DMS53 treated with DMSO at 0.1 percent for 48 hours (cell line): ENCODE results near the gene BLTP3B.
"Not testable (repeated sequence)": the region's sequence is repeated elsewhere in the genome, so short reads cannot be mapped to it uniquely, and the experiment has no call there.

Source experiments
- DNase-seq: peaks from one replicate; lab custom pipeline; 2025; ENCODE audit not compliant: unreplicated experiment; lab: John Stamatoyannopoulos, UW

BLTP3B gene

GRCh38 chr12:100142851-100143559 lies at the start of gene BLTP3B:
TSS of gene BLTP3B (minus strand) at chr12:100142874. CDS start at chr12:100142635, 239 bp downstream.
- DNase-seq: peak; percentile 79

GRCh38 chr12:100189636-100190394 lies 47.1 kb upstream of the BLTP3B start:
- DNase-seq: no peak

- not testable (repeated sequence) for DNase-seq
These were observed 46.4 kb upstream of the BLTP3B start for GRCh38 chr12:100188888-100189635.

GRCh38 chr12:100187857-100188519 lies 45.3 kb upstream of the BLTP3B start:
- DNase-seq: no peak

- DNase-seq: no peak
These were observed 44.4 kb upstream of the BLTP3B start for GRCh38 chr12:100187068-100187467.

GRCh38 chr12:100186071-100186470 lies 43.4 kb upstream of the BLTP3B start:
- no peak for DNase-seq

- DNase-seq: no peak
These were observed 42.8 kb upstream of the BLTP3B start for GRCh38 chr12:100185361-100185894.

GRCh38 chr12:100184549-100185145 lies 42.0 kb upstream of the BLTP3B start:
- DNase-seq: no peak

- no peak for DNase-seq
These were observed 36.6 kb upstream of the BLTP3B start for GRCh38 chr12:100179252-100179651.

GRCh38 chr12:100176493-100176892 lies 33.8 kb upstream of the BLTP3B start:
- DNase-seq: not testable (repeated sequence)

GRCh38 chr12:100174495-100174894 lies 31.8 kb upstream of the BLTP3B start:
- DNase-seq: no peak

- no peak for DNase-seq
These were observed 30.4 kb upstream of the BLTP3B start for GRCh38 chr12:100173111-100173510.

- DNase-seq: no peak
These were observed 28.6 kb upstream of the BLTP3B start for GRCh38 chr12:100171248-100171647.

GRCh38 chr12:100170313-100170858 lies 27.7 kb upstream of the BLTP3B start:
- DNase-seq: no peak

- DNase-seq: no peak
These were observed 26.7 kb upstream of the BLTP3B start for GRCh38 chr12:100169345-100169744.

- DNase-seq: no peak
These were observed 25.9 kb upstream of the BLTP3B start for GRCh38 chr12:100168562-100168961.

GRCh38 chr12:100166232-100166631 lies 23.6 kb upstream of the BLTP3B start:
- no peak for DNase-seq

- no peak for DNase-seq
These were observed 22.7 kb upstream of the BLTP3B start for GRCh38 chr12:100165356-100165755.

GRCh38 chr12:100164153-100164704 lies 21.6 kb upstream of the BLTP3B start:
- DNase-seq: no peak
